ENCODE measurements around the gene RNF182. TPM values are rescaled to one million over a fixed set of nuclear protein-coding genes. Genes with fewer than 3 reads are reported as not detected.

The RNF182 gene
- total RNA-seq, 1 experiment from 2014 or later = 3.7 TPM

DNA sequence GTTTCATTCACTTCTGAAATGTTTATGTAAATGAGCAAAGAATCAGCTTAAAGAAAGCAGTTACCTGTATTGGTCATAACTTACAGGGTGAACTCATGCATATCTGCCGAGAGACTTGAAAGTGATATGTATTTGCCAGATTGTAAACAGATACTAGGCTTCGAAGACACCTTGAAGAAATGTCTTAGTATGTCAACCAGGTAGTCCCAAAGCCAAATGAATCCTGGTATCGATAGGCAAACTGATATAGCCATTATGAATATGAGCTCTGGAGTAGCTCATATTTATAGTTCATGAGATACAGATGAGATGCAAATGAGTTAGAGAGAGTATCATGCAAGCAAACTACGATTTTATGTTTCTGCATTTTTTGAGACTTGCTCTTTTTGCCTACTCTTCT lies 55.8 kb downstream of the RNF182 start:
- Mint-ChIP-seq H3K4me1 (peaks cover 7 to 14% of the 10 kb centered on the region in 2 experiments), H3K9me3 (no peaks in the 10 kb centered on the region), H3K27ac (no peak overlapping the region), H3K4me3 (no peak overlapping the region), H3K27me3 (ENCODE audit: low read depth) (no peaks in the 10 kb centered on the region), H3K36me3 (ENCODE audit: insufficient read depth in 1 of 3, low read depth in 3 of 3) (peaks cover 0 to 10% (median 1%) of the 10 kb centered on the region in 3 experiments; a peak in 1 of 7 replicates)
- Histone ChIP-seq H2AK5ac (ENCODE audit: insufficient read length, low read length) (no peak overlapping the region), H3K79me1 (ENCODE audit: insufficient read depth, low read depth, low read length, poor library complexity, severe bottlenecking) (no peaks in the 10 kb centered on the region), H3K18ac (ENCODE audit: insufficient read length, low read depth, low read length) (no peak overlapping the region), H2BK20ac (ENCODE audit: low read depth, low read length, poor library complexity, severe bottlenecking) (no peak overlapping the region), H4K20me1 (ENCODE audit: control insufficient read depth, insufficient read depth, insufficient read length) (no peaks in the 10 kb centered on the region), H4K8ac (replicated peaks; ENCODE audit: insufficient read length, low read depth, low read length) (no peak overlapping the region), H2BK120ac (ENCODE audit: low read depth, low read length, poor library complexity, severe bottlenecking) (no peak overlapping the region), H4K91ac (ENCODE audit: insufficient read length, low read depth, low read length) (no peak overlapping the region), H2BK5ac (ENCODE audit: insufficient read length, low read length) (no peak overlapping the region), H3T11ph (ENCODE audit: low read length) (no peak overlapping the region), H3K9ac (ENCODE audit: extremely low read depth, insufficient read length, low read length) (no peak overlapping the region), H3K4ac (ENCODE audit: low read depth, low read length) (no peak overlapping the region), H3K56ac (ENCODE audit: insufficient read length, low read depth, low read length) (no peak overlapping the region), H2BK15ac (ENCODE audit: low read depth, low read length) (no peak overlapping the region), H3K23me2 (ENCODE audit: insufficient read length, low read depth, low read length, poor library complexity, severe bottlenecking) (no peaks in the 10 kb centered on the region), H2BK12ac (ENCODE audit: insufficient read length, low read depth, low read length) (no peak overlapping the region), H3K27ac (ENCODE audit: insufficient read length, low read depth, low read length) (no peak overlapping the region), H3K4me1 (ENCODE audit: insufficient read depth, low read length) (no peaks in the 10 kb centered on the region; the same call in 1 of the 2 replicates), H3K4me2 (ENCODE audit: insufficient read depth, insufficient read length, low read length) (no peak overlapping the region), H3K9me3 (ENCODE audit: control insufficient read depth, low read depth, low read length) (no peaks in the 10 kb centered on the region), H3K79me2 (ENCODE audit: insufficient read depth, low read length) (no peaks in the 10 kb centered on the region), H3K27me3 (ENCODE audit: insufficient read depth, low read length) (no peaks in the 10 kb centered on the region), H3K23ac (ENCODE audit: insufficient read length, low read depth, low read length) (no peak overlapping the region), H3K14ac (ENCODE audit: insufficient read depth, low read length) (no peak overlapping the region), H4K5ac (ENCODE audit: insufficient read length, low read depth, low read length) (no peak overlapping the region), H2AFZ (ENCODE audit: low read length) (no peak overlapping the region)
- no peak for DNase-seq
- WGBS (ENCODE audit: extremely low coverage, insufficient read length, low lambda C conversion rate) = no CpG with 5 or more reads among the region's 4 CpGs
- TF ChIP-seq, protein P1, sequence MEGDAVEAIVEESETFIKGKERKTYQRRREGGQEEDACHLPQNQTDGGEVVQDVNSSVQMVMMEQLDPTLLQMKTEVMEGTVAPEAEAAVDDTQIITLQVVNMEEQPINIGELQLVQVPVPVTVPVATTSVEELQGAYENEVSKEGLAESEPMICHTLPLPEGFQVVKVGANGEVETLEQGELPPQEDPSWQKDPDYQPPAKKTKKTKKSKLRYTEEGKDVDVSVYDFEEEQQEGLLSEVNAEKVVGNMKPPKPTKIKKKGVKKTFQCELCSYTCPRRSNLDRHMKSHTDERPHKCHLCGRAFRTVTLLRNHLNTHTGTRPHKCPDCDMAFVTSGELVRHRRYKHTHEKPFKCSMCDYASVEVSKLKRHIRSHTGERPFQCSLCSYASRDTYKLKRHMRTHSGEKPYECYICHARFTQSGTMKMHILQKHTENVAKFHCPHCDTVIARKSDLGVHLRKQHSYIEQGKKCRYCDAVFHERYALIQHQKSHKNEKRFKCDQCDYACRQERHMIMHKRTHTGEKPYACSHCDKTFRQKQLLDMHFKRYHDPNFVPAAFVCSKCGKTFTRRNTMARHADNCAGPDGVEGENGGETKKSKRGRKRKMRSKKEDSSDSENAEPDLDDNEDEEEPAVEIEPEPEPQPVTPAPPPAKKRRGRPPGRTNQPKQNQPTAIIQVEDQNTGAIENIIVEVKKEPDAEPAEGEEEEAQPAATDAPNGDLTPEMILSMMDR (conservative IDR thresholded peaks at IDR 0.05) = no peak
